ENCODE results near the gene FILIP1L.

- no peak for TF ChIP-seq CTCF (IDR thresholded peaks at IDR 0.05)
- TF ChIP-seq POLR2A (IDR thresholded peaks at IDR 0.05) = no peak
Measured at GRCh38 chr3:100150473-100150872, 36.2 kb upstream of the FILIP1L start.
